ENCODE results near the gene NDUFV3. TPM values are rescaled to one million over a fixed set of nuclear protein-coding genes. Genes with fewer than 3 reads are reported as not detected.
A peak's percentile ranks its signal among the peaks of the same experiment; 100 is the strongest.
"Not testable (repeated sequence)": the region's sequence is repeated elsewhere in the genome, so short reads cannot be mapped to it uniquely, and the experiment has no call there.

The NDUFV3 gene
- total RNA-seq, 2 donors from 2014 or later = 25.9 to 36.6 TPM

GRCh38 chr21:42939582-42940413, 46.7 kb downstream of the NDUFV3 start:
- H3K27ac ChIP-seq = peak overlapping the region; percentile 4
- no peaks in the 10 kb centered on the region for H3K27me3 ChIP-seq
- no peaks in the 10 kb centered on the region for H3K9me3 ChIP-seq
- H3K9ac ChIP-seq (ENCODE audit: low read depth in 2 of 2, low read length in 2 of 2) = no peak overlapping the region
- intact Hi-C loops (cut with DNase I) = no loop called here
- no peaks in the 10 kb centered on the region for H3K4me1 ChIP-seq
- DNase-seq = peak; percentile 67
- no peak overlapping the region for H3K4me3 ChIP-seq
- no peaks in the 10 kb centered on the region for H3K36me3 ChIP-seq
- TF ChIP-seq, protein P1, sequence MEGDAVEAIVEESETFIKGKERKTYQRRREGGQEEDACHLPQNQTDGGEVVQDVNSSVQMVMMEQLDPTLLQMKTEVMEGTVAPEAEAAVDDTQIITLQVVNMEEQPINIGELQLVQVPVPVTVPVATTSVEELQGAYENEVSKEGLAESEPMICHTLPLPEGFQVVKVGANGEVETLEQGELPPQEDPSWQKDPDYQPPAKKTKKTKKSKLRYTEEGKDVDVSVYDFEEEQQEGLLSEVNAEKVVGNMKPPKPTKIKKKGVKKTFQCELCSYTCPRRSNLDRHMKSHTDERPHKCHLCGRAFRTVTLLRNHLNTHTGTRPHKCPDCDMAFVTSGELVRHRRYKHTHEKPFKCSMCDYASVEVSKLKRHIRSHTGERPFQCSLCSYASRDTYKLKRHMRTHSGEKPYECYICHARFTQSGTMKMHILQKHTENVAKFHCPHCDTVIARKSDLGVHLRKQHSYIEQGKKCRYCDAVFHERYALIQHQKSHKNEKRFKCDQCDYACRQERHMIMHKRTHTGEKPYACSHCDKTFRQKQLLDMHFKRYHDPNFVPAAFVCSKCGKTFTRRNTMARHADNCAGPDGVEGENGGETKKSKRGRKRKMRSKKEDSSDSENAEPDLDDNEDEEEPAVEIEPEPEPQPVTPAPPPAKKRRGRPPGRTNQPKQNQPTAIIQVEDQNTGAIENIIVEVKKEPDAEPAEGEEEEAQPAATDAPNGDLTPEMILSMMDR (IDR thresholded peaks at IDR 0.05) = no peak

- DNase-seq = no peak
- Histone ChIP-seq H3K4me3 (no peak overlapping the region), H3K27ac (no peak overlapping the region), H3K36me3 (no peaks in the 10 kb centered on the region), H3K9me3 (no peaks in the 10 kb centered on the region), H3K27me3 (no peaks in the 10 kb centered on the region), H3K4me1 (no peaks in the 10 kb centered on the region), H3K9ac (ENCODE audit: low read depth in 2 of 2, low read length in 2 of 2) (no peak overlapping the region)
- TF ChIP-seq, protein P1 (IDR thresholded peaks at IDR 0.05) = no peak
- intact Hi-C loops (cut with DNase I) = no loop called here
Observed at GRCh38 chr21:42941696-42942085, 48.6 kb downstream of the NDUFV3 start.

DNA sequence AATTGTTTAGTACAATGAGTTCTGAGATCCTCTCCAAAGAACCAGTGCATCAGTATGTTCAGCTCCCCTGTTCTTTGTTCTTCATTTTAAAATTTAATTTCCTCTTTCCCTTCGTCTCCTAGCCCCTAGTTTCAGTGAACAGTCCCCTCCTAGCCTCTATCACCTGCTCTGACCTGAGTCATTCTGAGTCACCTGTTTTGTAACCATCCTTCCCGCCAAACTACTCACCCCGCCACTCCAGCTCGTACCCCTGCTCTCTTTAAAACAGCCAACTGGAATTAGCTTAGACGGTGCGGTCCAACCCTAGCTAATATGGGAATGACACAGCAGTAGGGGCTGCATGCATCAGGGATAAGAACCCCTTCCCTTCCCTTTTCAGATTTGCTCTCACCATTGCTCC, 49.1 kb downstream of the NDUFV3 start:
- TF ChIP-seq, protein P1 (IDR thresholded peaks at IDR 0.05) = no peak
- no peak for DNase-seq
- intact Hi-C loops (cut with DNase I) = no loop called here
- H3K36me3 ChIP-seq = no peaks in the 10 kb centered on the region
- no peaks in the 10 kb centered on the region for H3K27me3 ChIP-seq
- no peaks in the 10 kb centered on the region for H3K9me3 ChIP-seq
- no peak overlapping the region for H3K27ac ChIP-seq
- H3K4me3 ChIP-seq = no peak overlapping the region
- no peaks in the 10 kb centered on the region for H3K4me1 ChIP-seq
- no peak overlapping the region for H3K9ac ChIP-seq (ENCODE audit: low read depth in 2 of 2, low read length in 2 of 2)

DNA sequence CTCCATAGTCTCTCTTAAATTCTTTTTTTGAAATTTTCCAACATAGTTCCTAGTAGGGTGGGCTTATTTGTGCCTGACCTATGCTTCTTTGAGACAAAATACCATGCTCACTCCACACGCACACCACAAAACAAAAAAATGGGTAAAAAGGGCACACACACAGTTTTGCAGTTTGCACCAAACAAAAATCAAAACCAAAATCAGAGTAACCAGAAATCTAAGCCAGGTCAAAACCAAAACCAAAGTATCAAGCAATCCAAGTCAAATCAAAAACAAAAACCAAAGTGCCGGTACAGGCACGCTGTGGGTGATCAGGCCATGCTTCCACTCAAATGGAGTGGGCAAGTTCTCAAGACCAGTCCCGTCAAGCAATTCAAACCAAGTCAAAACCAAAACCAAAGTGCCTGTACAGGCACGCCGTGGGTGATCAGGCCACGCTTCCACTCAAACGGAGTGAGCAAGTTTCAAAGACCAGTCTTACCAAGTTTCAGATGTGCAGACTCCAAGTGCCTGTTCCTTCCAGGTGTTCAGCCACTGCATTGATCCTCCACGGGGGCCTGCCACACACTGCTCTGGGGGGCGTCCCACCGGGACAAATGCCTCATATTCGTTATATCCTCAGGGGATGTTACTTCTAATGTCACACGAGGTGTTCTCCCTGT, 56.1 kb downstream of the NDUFV3 start:
- H3K9ac ChIP-seq (ENCODE audit: low read depth in 2 of 2, low read length in 2 of 2); H3K9me3 ChIP-seq; H3K36me3 ChIP-seq; H3K4me3 ChIP-seq; intact Hi-C loops (cut with DNase I); H3K4me1 ChIP-seq; H3K27me3 ChIP-seq; DNase-seq; H3K27ac ChIP-seq: not testable (repeated sequence)

DNA sequence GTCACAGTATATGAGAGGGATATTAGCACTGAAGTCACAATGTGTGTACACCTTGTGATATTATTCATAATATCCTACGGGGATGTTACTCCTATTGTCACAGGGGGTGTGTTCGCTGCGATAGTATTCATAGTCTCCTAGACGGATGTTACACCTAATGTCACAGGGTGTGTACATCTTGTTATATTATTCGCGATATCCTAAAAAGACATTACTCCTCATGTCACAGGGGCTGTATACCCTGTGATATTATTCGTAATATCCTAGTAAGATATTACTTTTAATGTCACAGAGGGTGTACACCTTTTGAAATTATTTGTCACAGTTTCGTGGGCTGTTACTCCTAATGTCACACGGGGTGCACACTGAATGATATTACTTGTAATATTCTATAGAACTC, 58.1 kb downstream of the NDUFV3 start:
- intact Hi-C loops (cut with DNase I); H3K27ac ChIP-seq; H3K9me3 ChIP-seq; H3K9ac ChIP-seq (ENCODE audit: low read depth in 2 of 2, low read length in 2 of 2); H3K36me3 ChIP-seq; H3K27me3 ChIP-seq; DNase-seq; H3K4me1 ChIP-seq; H3K4me3 ChIP-seq: not testable (repeated sequence)

DNA sequence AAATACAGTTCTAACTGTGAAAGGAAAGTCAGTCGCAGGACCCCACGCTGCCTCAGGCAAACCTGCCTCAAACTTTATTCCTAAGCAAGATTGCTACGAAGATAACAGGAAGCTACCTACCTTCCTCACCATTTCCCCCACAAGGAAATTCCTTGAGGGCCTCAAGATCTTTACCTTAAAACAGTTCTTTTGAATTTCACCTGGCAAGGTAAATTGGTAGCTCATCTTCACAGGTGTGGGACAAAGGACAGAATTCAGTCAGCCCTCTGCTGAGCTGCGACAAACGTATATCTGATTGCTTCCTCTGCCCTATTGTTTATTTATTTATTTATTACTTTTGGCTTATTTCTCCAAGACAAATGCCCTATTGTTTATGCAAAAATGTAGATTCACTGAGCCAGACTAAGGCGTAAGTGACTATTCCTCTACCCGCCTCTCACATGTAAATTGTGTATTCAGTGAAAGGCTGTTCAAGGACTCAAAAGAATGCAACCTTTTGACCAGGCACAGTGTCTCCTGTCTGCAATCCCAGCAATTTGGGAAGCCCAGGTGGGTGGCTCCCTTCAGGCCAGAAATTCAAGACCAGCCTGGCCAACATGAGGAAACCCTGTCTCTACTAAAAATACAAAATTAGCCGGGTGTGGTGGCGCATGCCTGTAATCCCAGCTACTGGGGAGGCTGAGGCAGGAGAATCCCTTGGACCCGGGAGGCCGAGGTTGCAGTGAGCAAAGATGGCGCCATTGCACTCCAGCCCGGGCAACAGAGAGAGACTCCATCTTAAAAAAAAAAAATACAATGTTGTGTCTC, 63.9 kb downstream of the NDUFV3 start:
- H3K4me3 ChIP-seq = no peak overlapping the region
- no peaks in the 10 kb centered on the region for H3K36me3 ChIP-seq
- no peak overlapping the region for H3K9ac ChIP-seq (ENCODE audit: low read depth in 2 of 2, low read length in 2 of 2)
- no peaks in the 10 kb centered on the region for H3K4me1 ChIP-seq
- no peaks in the 10 kb centered on the region for H3K9me3 ChIP-seq
- H3K27ac ChIP-seq = no peak overlapping the region
- DNase-seq = no peak
- TF ChIP-seq, protein P1 (IDR thresholded peaks at IDR 0.05) = no peak
- H3K27me3 ChIP-seq = no peaks in the 10 kb centered on the region
- intact Hi-C loops (cut with DNase I) = no loop called here

- DNase-seq; H3K27ac ChIP-seq; H3K27me3 ChIP-seq; H3K4me1 ChIP-seq; H3K9ac ChIP-seq (ENCODE audit: low read depth in 2 of 2, low read length in 2 of 2); H3K4me3 ChIP-seq; H3K36me3 ChIP-seq; H3K9me3 ChIP-seq; intact Hi-C loops (cut with DNase I): not testable (repeated sequence)
Observed at GRCh38 chr21:42958122-42958521, 65.0 kb downstream of the NDUFV3 start.

All from colonic mucosa (tissue), 4 donors.